Activated B cell treated with CpG ODN at 0.5 μM for 24 hours (primary cell): ENCODE data around the gene AGA. TPM values are rescaled to one million over a fixed set of nuclear protein-coding genes. Genes with fewer than 3 reads are reported as not detected.

Experiments
- ATAC-seq: fragments of 200-7000 bp; cut with Tn5 transposase; one replicate; pipeline ENCODE4 v1.10.0; 2021; ENCODE audit warnings: low read depth, mild to moderate bottlenecking, moderate library complexity
- CTCF ChIA-PET: fragments of 350-600 bp; sonication (Branson Sonifier 250); formaldehyde crosslinking; loops from one replicate; lab custom pipeline; 2021; ENCODE audit warnings: antibody characterized with exemption; lab: Charles Lee
- POLR2A ChIA-PET: fragments of 350-600 bp; sonication (Branson Sonifier 250); formaldehyde crosslinking; loops from one replicate; lab custom pipeline; 2021; ENCODE audit warnings: antibody characterized with exemption; lab: Charles Lee
- DNase-seq: peaks from one replicate; pipeline ENCODE4 v3.0.0; 2022
- H3K27ac Mint-ChIP-seq: one replicate; pipeline ENCODE4 v1.8.0; 2020; ENCODE audit warnings: mixed read lengths
- H3K27me3 Mint-ChIP-seq: one replicate; pipeline ENCODE4 v1.8.0; 2021; ENCODE audit warnings: mixed read lengths
- H3K36me3 Mint-ChIP-seq: one replicate; pipeline ENCODE4 v1.8.0; 2021; ENCODE audit warnings: low read depth, mixed read lengths
- H3K4me1 Mint-ChIP-seq: one replicate; pipeline ENCODE4 v1.8.0; 2021; ENCODE audit warnings: mixed read lengths
- H3K4me3 Mint-ChIP-seq: one replicate; pipeline ENCODE4 v1.8.0; 2020; ENCODE audit warnings: mild to moderate bottlenecking, mixed read lengths
- H3K9me3 Mint-ChIP-seq: one replicate; pipeline ENCODE4 v1.8.0; 2020; ENCODE audit warnings: mixed read lengths
- CTCF ChIP-seq: fragments of 200-600 bp; IDR thresholded peaks from one replicate; pipeline ENCODE4 v1.8.0; 2022; ENCODE audit warnings: antibody characterized with exemption, mild to moderate bottlenecking
- intact Hi-C: fragments of 100-400 bp; cut with micrococcal nuclease; formaldehyde crosslinking; loops from one replicate; pipeline ENCODE4 v1.15.1; 2024
- total RNA-seq: library from RNA; stranded (reverse); gene quantifications from 2 replicates; pipeline ENCODE4 v1.2.3, GENCODE V29; 2022

AGA gene
- total RNA-seq, 1 donor from 2014 or later: 27.7 TPM

GRCh38 chr4:177450426-177451107, 8.3 kb upstream of the AGA start:
- H3K4me1 Mint-ChIP-seq: no peaks in the 10 kb centered on the region
- no peaks in the 10 kb centered on the region for H3K9me3 Mint-ChIP-seq
- no peak overlapping the region for H3K27ac Mint-ChIP-seq
- ChIA-PET POLR2A (no interaction called here), CTCF (no interaction called here)
- ATAC-seq (no peak), DNase-seq (no peak)
- H3K27me3 Mint-ChIP-seq: no peaks in the 10 kb centered on the region
- H3K4me3 Mint-ChIP-seq: no peak overlapping the region
- TF ChIP-seq CTCF: no peak
- no peaks in the 10 kb centered on the region for H3K36me3 Mint-ChIP-seq
- intact Hi-C loops: no loop called here

- H3K27me3 Mint-ChIP-seq: no peaks in the 10 kb centered on the region
- no peaks in the 10 kb centered on the region for H3K36me3 Mint-ChIP-seq
- H3K4me1 Mint-ChIP-seq: no peaks in the 10 kb centered on the region
- ChIA-PET CTCF (no interaction called here), POLR2A (no interaction called here)
- no peak overlapping the region for H3K27ac Mint-ChIP-seq
- intact Hi-C loops: no loop called here
- no peak for ATAC-seq
- DNase-seq: no peak
- TF ChIP-seq CTCF: no peak
- no peaks in the 10 kb centered on the region for H3K9me3 Mint-ChIP-seq
- no peak overlapping the region for H3K4me3 Mint-ChIP-seq
Measured at GRCh38 chr4:177448850-177449249, 6.6 kb upstream of the AGA start.

- Mint-ChIP-seq H3K36me3 (peaks cover 3% of the 10 kb centered on the region), H3K4me3 (no peak overlapping the region), H3K27me3 (no peaks in the 10 kb centered on the region), H3K9me3 (no peaks in the 10 kb centered on the region), H3K27ac (no peak overlapping the region), H3K4me1 (peaks cover 5% of the 10 kb centered on the region)
- ATAC-seq (no peak), DNase-seq (no peak)
- ChIA-PET POLR2A (no interaction called here), CTCF (no interaction called here)
- intact Hi-C loops: no loop called here
- TF ChIP-seq CTCF: no peak
Measured at GRCh38 chr4:177447417-177448004, 5.3 kb upstream of the AGA start.

- ChIA-PET CTCF (no interaction called here), POLR2A (no interaction called here)
- no peak for DNase-seq
- Mint-ChIP-seq H3K9me3 (no peaks in the 10 kb centered on the region), H3K4me3 (no peak overlapping the region), H3K27ac (no peak overlapping the region), H3K27me3 (no peaks in the 10 kb centered on the region), H3K36me3 (peaks cover 8% of the 10 kb centered on the region), H3K4me1 (peaks cover 8% of the 10 kb centered on the region)
- ATAC-seq: no peak
- intact Hi-C loops: no loop called here
- TF ChIP-seq CTCF: no peak
Measured at GRCh38 chr4:177446586-177446985, 4.3 kb upstream of the AGA start.

- DNase-seq (no peak), ATAC-seq (no peak)
- peaks cover 21% of the 10 kb centered on the region for H3K4me1 Mint-ChIP-seq
- H3K4me3 Mint-ChIP-seq: peak overlapping the region; percentile 38
- peaks cover 10% of the 10 kb centered on the region for H3K36me3 Mint-ChIP-seq
- no peaks in the 10 kb centered on the region for H3K9me3 Mint-ChIP-seq
- H3K27me3 Mint-ChIP-seq: no peaks in the 10 kb centered on the region
- POLR2A ChIA-PET: interaction anchor here (0.6 kb wide), 1 partner anchor 16 kb away, joined by 3 read pairs; no protein-coding TSS in a partner anchor
- intact Hi-C loops: no loop called here
- CTCF ChIA-PET: no interaction called here
- no peak for TF ChIP-seq CTCF
- no peak overlapping the region for H3K27ac Mint-ChIP-seq
Measured at GRCh38 chr4:177444911-177445736, 2.9 kb upstream of the AGA start.
